OCI-LY3 (cell line): Measurements from ENCODE around the gene CNBD2.

Experiments
- H2AFZ ChIP-seq: fragments of 200-600, 300-600 bp; shearing (Covaris generic); 2 replicates; pipeline ENCODE4 v1.6.0; 2014; ENCODE audit warnings: antibody characterized with exemption, low read depth, low read length
- H3K27ac ChIP-seq: fragments of 200-600, 300-600 bp; sonication (generic); 2 replicates; pipeline ENCODE4 v1.5.1; 2014; ENCODE audit warnings: mild to moderate bottlenecking, low read length, moderate library complexity, mixed read lengths
- H3K27me3 ChIP-seq: fragments of 200-600, 300-600 bp; sonication (generic); 2 replicates; pipeline ENCODE4 v1.6.1; 2014; ENCODE audit warnings: low read depth, low read length, mixed read lengths
- H3K36me3 ChIP-seq: fragments of 200-600, 300-600 bp; sonication (generic); replicated peaks from 2 replicates; pipeline ENCODE3; 2014; ENCODE audit warnings: low read depth, low read length, mixed read lengths
- H3K4me1 ChIP-seq: fragments of 300-600, 200-600 bp; sonication (generic); 2 replicates; pipeline ENCODE4 v1.6.1; 2014; ENCODE audit warnings: low read length, mixed read lengths
- H3K4me2 ChIP-seq: fragments of 200-600, 300-600 bp; sonication (generic); 2 replicates; pipeline ENCODE4 v1.6.1; 2014; ENCODE audit warnings: low read length, mixed read lengths
- H3K4me3 ChIP-seq: fragments of 300-600, 200-600 bp; sonication (generic); 2 replicates; pipeline ENCODE4 v1.5.1; 2014; ENCODE audit warnings: antibody characterized with exemption, mild to moderate bottlenecking, low read length, moderate library complexity
- H3K79me2 ChIP-seq: fragments of 300-600, 200-600 bp; shearing (Covaris generic); 2 replicates; pipeline ENCODE4 v1.6.1; 2014; ENCODE audit warnings: mild to moderate bottlenecking, low read length, mixed read lengths
- H3K9ac ChIP-seq: fragments of 300-600, 200-600 bp; shearing (Covaris generic); 2 replicates; pipeline ENCODE4 v1.6.0; 2014; ENCODE audit warnings: mild to moderate bottlenecking, low read length, moderate library complexity
- H3K9me3 ChIP-seq: fragments of 200-600, 300-600 bp; shearing (Covaris generic); 2 replicates; pipeline ENCODE4 v1.6.1; 2014; ENCODE audit warnings: low read length, mixed read lengths; ENCODE audit not compliant: insufficient read depth
- H4K20me1 ChIP-seq: fragments of 200-600, 300-600 bp; sonication (generic); 2 replicates; pipeline ENCODE4 v1.6.1; 2016; ENCODE audit warnings: low read length, mixed read lengths; ENCODE audit not compliant: insufficient read depth
- CTCF ChIP-seq: fragments of 200-600, 300-600 bp; sonication (generic); IDR thresholded peaks from 2 replicates; pipeline ENCODE4 v1.5.1; 2014; ENCODE audit warnings: antibody characterized with exemption, low read length, low read depth
- EZH2phosphoT487 ChIP-seq: fragments of 200-600 bp; shearing (Covaris generic); IDR thresholded peaks from 2 replicates; pipeline ENCODE4 v1.6.1; 2018; ENCODE audit warnings: antibody characterized with exemption, mixed run types, low read depth

Gene CNBD2

GRCh38 chr20:35967979-35968640 is at the start of gene CNBD2:
TSS of gene CNBD2 (plus strand) at chr20:35968590. CDS start at chr20:35968763, 173 bp downstream.
- Histone ChIP-seq H3K27me3 (0 out of 2 replicates have a peak, but pooled peaks cover 5% of the 10 kb centered on the region), H2AFZ (no peak within 1 kb of the TSS), H3K9ac (no peak within 1 kb of the TSS), H3K27ac (no peak within 1 kb of the TSS), H3K4me3 (no peak within 1 kb of the TSS), H3K79me2 (no peaks in the 10 kb centered on the region), H3K4me1 (peaks cover 11% of the 10 kb centered on the region), H3K9me3 (no peaks in the 10 kb centered on the region), H4K20me1 (no peaks in the 10 kb centered on the region), H3K36me3 (no peaks in the 10 kb centered on the region), H3K4me2 (no peak within 1 kb of the TSS)
- TF ChIP-seq EZH2phosphoT487 (no peak), CTCF (no peak)

- Histone ChIP-seq H3K36me3 (peaks cover 23% of the 10 kb centered on the region), H4K20me1 (peaks cover 4% of the 10 kb centered on the region; the same call in 1 of the 2 replicates), H3K27me3 (no peaks in the 10 kb centered on the region), H3K9me3 (no peaks in the 10 kb centered on the region), H3K79me2 (no peaks in the 10 kb centered on the region), H3K27ac (no peak overlapping the region), H2AFZ (no peak overlapping the region), H3K4me1 (no peaks in the 10 kb centered on the region), H3K4me3 (no peak overlapping the region), H3K9ac (no peak overlapping the region), H3K4me2 (no peak overlapping the region)
- no peak for TF ChIP-seq CTCF
- no peak for TF ChIP-seq EZH2phosphoT487
Measured at GRCh38 chr20:35920523-35920922, 47.9 kb upstream of the CNBD2 start.

- Histone ChIP-seq H3K79me2 (no peaks in the 10 kb centered on the region), H3K27ac (no peak overlapping the region), H3K4me2 (no peak overlapping the region), H3K36me3 (peaks cover 26% of the 10 kb centered on the region), H3K4me1 (no peaks in the 10 kb centered on the region), H3K9me3 (no peaks in the 10 kb centered on the region), H2AFZ (no peak overlapping the region), H3K9ac (no peak overlapping the region), H3K27me3 (no peaks in the 10 kb centered on the region), H3K4me3 (no peak overlapping the region), H4K20me1 (no peaks in the 10 kb centered on the region)
- no peak for TF ChIP-seq EZH2phosphoT487
- TF ChIP-seq CTCF = no peak
Measured at GRCh38 chr20:35929301-35929700, 39.1 kb upstream of the CNBD2 start.

- Histone ChIP-seq H3K4me1 (no peaks in the 10 kb centered on the region), H3K27me3 (no peaks in the 10 kb centered on the region), H4K20me1 (no peaks in the 10 kb centered on the region), H3K27ac (no peak overlapping the region), H3K36me3 (peaks cover 12% of the 10 kb centered on the region), H3K4me2 (no peak overlapping the region), H3K9me3 (no peaks in the 10 kb centered on the region), H2AFZ (no peak overlapping the region), H3K9ac (no peak overlapping the region), H3K79me2 (no peaks in the 10 kb centered on the region), H3K4me3 (no peak overlapping the region)
- no peak for TF ChIP-seq CTCF
- TF ChIP-seq EZH2phosphoT487 = no peak
Measured at GRCh38 chr20:35934050-35934449, 34.3 kb upstream of the CNBD2 start.
